GM18508 (cell line): ENCODE data around the gene MYO1E.

Source experiments
- ATAC-seq: cut with Tn5 transposase; IDR thresholded peaks from one replicate; pipeline ENCODE4 v1.9.1; 2021; ENCODE audit warnings: moderate number of reproducible peaks; ENCODE audit not compliant: insufficient read depth, unreplicated experiment

MYO1E gene

GRCh38 chr15:59242649-59243048 lies 130.0 kb downstream of the MYO1E start:
- no peak for ATAC-seq

- ATAC-seq = no peak
Measured at GRCh38 chr15:59240036-59240435, 132.6 kb downstream of the MYO1E start.

GRCh38 chr15:59237924-59238331 lies 134.7 kb downstream of the MYO1E start:
- ATAC-seq = no peak

GRCh38 chr15:59237119-59237855 lies 135.4 kb downstream of the MYO1E start:
- ATAC-seq = no peak

GRCh38 chr15:59236394-59236793 lies 136.3 kb downstream of the MYO1E start:
- ATAC-seq = no peak

GRCh38 chr15:59232476-59232875 lies 140.2 kb downstream of the MYO1E start:
- no peak for ATAC-seq

- no peak for ATAC-seq
Measured at GRCh38 chr15:59230531-59231055, 142.1 kb downstream of the MYO1E start.

GRCh38 chr15:59229453-59229852 lies 143.2 kb downstream of the MYO1E start:
- ATAC-seq = no peak

GRCh38 chr15:59229015-59229414 lies 143.7 kb downstream of the MYO1E start:
- no peak for ATAC-seq

- no peak for ATAC-seq
Measured at GRCh38 chr15:59227021-59227420, 145.7 kb downstream of the MYO1E start.

- no peak for ATAC-seq
Measured at GRCh38 chr15:59224474-59224873, 148.2 kb downstream of the MYO1E start.

- ATAC-seq = no peak
Measured at GRCh38 chr15:59223736-59224135, 148.9 kb downstream of the MYO1E start.

- ATAC-seq = no peak
Measured at GRCh38 chr15:59222906-59223550, 149.6 kb downstream of the MYO1E start.

- no peak for ATAC-seq
Measured at GRCh38 chr15:59221511-59222505, 150.9 kb downstream of the MYO1E start.

GRCh38 chr15:59218710-59219109 lies 154.0 kb downstream of the MYO1E start:
- ATAC-seq = no peak

- ATAC-seq = no peak
Measured at GRCh38 chr15:59217876-59218498, 154.7 kb downstream of the MYO1E start.

GRCh38 chr15:59216911-59217310 lies 155.8 kb downstream of the MYO1E start:
- ATAC-seq = no peak

- no peak for ATAC-seq
Measured at GRCh38 chr15:59210186-59210585, 162.5 kb downstream of the MYO1E start.

- ATAC-seq = no peak
Measured at GRCh38 chr15:59208613-59209249, 163.9 kb downstream of the MYO1E start.
